Astrocyte (in vitro differentiated cells and primary cell): ENCODE data around the gene TNXB. TPM values are rescaled to one million over a fixed set of nuclear protein-coding genes. Genes with fewer than 3 reads are reported as not detected.

Experiments
- DNase-seq: peaks from one replicate; pipeline ENCODE4 v3.0.0-alpha.2; 2010; ENCODE audit warnings: low read depth
- FAIRE-seq: peaks from 2 replicates; lab custom pipeline; 2011; peaks lifted over from hg19 to GRCh38; lab: Jason Lieb, UNC
- H2AFZ ChIP-seq: 2 replicates; pipeline ENCODE4 v1.6.0; 2012; ENCODE audit warnings: low read depth, low read length, inconsistent platforms
- H3K27ac ChIP-seq: 2 replicates; pipeline ENCODE4 v1.5.1; 2011; ENCODE audit warnings: low read depth, low read length, inconsistent platforms
- H3K27me3 ChIP-seq: 2 replicates; pipeline ENCODE4 v1.6.0; 2011; ENCODE audit warnings: low read length, inconsistent platforms; ENCODE audit not compliant: insufficient read depth
- H3K36me3 ChIP-seq: 2 replicates; pipeline ENCODE4 v1.5.1; 2011; ENCODE audit warnings: low read length, inconsistent platforms; ENCODE audit not compliant: insufficient read depth
- H3K4me1 ChIP-seq: 2 replicates; pipeline ENCODE4 v1.5.1; 2011; ENCODE audit warnings: low read length, inconsistent platforms; ENCODE audit not compliant: insufficient read depth
- H3K4me2 ChIP-seq: 2 replicates; pipeline ENCODE4 v1.6.0; 2012; ENCODE audit warnings: low read length, inconsistent platforms
- H3K4me3 ChIP-seq: 2 replicates; pipeline ENCODE4 v1.5.1; 2011; ENCODE audit warnings: low read depth, mild to moderate bottlenecking, low read length, inconsistent platforms; ENCODE audit not compliant: insufficient read depth
- H3K79me2 ChIP-seq: 2 replicates; pipeline ENCODE4 v1.6.0; 2012; ENCODE audit warnings: mild to moderate bottlenecking, low read length, inconsistent platforms; ENCODE audit not compliant: insufficient read depth
- H3K9ac ChIP-seq: 2 replicates; pipeline ENCODE4 v1.6.0; 2012; ENCODE audit warnings: mild to moderate bottlenecking, low read length, inconsistent platforms
- H3K9me3 ChIP-seq: 2 replicates; pipeline ENCODE4 v1.5.1; 2012; ENCODE audit warnings: low read depth, mild to moderate bottlenecking, low read length, inconsistent platforms; ENCODE audit not compliant: insufficient read depth
- H4K20me1 ChIP-seq: 2 replicates; pipeline ENCODE4 v1.6.0; 2012; ENCODE audit warnings: low read length, inconsistent platforms; ENCODE audit not compliant: insufficient read depth
- H3K27ac Mint-ChIP-seq: one replicate; pipeline ENCODE4 v1.8.0; 2021; ENCODE audit warnings: mild to moderate bottlenecking, mixed read lengths; ENCODE audit not compliant: unreplicated experiment
- H3K27me3 Mint-ChIP-seq: one replicate; pipeline ENCODE4 v1.8.0; 2021; ENCODE audit warnings: low read depth, mixed read lengths; ENCODE audit not compliant: unreplicated experiment
- H3K36me3 Mint-ChIP-seq: one replicate; pipeline ENCODE4 v1.8.0; 2021; ENCODE audit warnings: low read depth, mixed read lengths; ENCODE audit not compliant: unreplicated experiment
- H3K4me1 Mint-ChIP-seq: one replicate; pipeline ENCODE4 v1.8.0; 2021; ENCODE audit warnings: low read depth, mixed read lengths; ENCODE audit not compliant: unreplicated experiment
- H3K4me3 Mint-ChIP-seq: one replicate; pipeline ENCODE4 v1.8.0; 2021; ENCODE audit warnings: mild to moderate bottlenecking, moderate library complexity, mixed read lengths; ENCODE audit not compliant: unreplicated experiment
- H3K9me3 Mint-ChIP-seq: one replicate; pipeline ENCODE4 v1.8.0; 2021; ENCODE audit warnings: mild to moderate bottlenecking, mixed read lengths; ENCODE audit not compliant: unreplicated experiment
- EZH2 ChIP-seq: IDR thresholded peaks from 2 replicates; pipeline ENCODE4 v1.6.1; 2012; ENCODE audit warnings: mild to moderate bottlenecking, low read length, inconsistent platforms; ENCODE audit not compliant: insufficient read depth
- total RNA-seq: library from RNA; stranded (reverse); gene quantifications from 2 replicates; pipeline ENCODE4 v1.2.1, GENCODE V29; 2021
- TF ChIP-seq, protein P1 (sequence below): IDR thresholded peaks from 2 replicates; pipeline ENCODE4 v1.5.1; 2011; ENCODE audit warnings: low read depth, mild to moderate bottlenecking, inconsistent platforms, low read length, moderate library complexity; ENCODE audit not compliant: insufficient read depth

The TNXB gene
- total RNA-seq, 1 donor from 2014 or later, result 2.3 TPM

GRCh38 chr6:32081168-32081990, 27.8 kb downstream of the TNXB start:
- Mint-ChIP-seq H3K9me3 (peaks cover 5% of the 10 kb centered on the region), H3K27ac (peak overlapping the region; percentile 50), H3K4me3 (peak overlapping the region; percentile 35), H3K4me1 (peaks cover 21% of the 10 kb centered on the region), H3K27me3 (peaks cover 62% of the 10 kb centered on the region), H3K36me3 (no peaks in the 10 kb centered on the region)
- Histone ChIP-seq H3K79me2 (no peaks in the 10 kb centered on the region), H3K4me1 (peaks cover 35% of the 10 kb centered on the region), H3K4me2 (peak overlapping the region; percentile 63), H3K27me3 (peaks cover 50% of the 10 kb centered on the region), H3K9ac (no peak overlapping the region), H3K36me3 (no peaks in the 10 kb centered on the region), H3K9me3 (no peaks in the 10 kb centered on the region), H3K27ac (no peak overlapping the region), H4K20me1 (peaks cover 29% of the 10 kb centered on the region), H3K4me3 (no peak overlapping the region), H2AFZ (no peak overlapping the region)
- FAIRE-seq (no peak), DNase-seq (peak; percentile 82)
- no peak for TF ChIP-seq EZH2
- TF ChIP-seq, protein P1, sequence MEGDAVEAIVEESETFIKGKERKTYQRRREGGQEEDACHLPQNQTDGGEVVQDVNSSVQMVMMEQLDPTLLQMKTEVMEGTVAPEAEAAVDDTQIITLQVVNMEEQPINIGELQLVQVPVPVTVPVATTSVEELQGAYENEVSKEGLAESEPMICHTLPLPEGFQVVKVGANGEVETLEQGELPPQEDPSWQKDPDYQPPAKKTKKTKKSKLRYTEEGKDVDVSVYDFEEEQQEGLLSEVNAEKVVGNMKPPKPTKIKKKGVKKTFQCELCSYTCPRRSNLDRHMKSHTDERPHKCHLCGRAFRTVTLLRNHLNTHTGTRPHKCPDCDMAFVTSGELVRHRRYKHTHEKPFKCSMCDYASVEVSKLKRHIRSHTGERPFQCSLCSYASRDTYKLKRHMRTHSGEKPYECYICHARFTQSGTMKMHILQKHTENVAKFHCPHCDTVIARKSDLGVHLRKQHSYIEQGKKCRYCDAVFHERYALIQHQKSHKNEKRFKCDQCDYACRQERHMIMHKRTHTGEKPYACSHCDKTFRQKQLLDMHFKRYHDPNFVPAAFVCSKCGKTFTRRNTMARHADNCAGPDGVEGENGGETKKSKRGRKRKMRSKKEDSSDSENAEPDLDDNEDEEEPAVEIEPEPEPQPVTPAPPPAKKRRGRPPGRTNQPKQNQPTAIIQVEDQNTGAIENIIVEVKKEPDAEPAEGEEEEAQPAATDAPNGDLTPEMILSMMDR, result no peak

DNA sequence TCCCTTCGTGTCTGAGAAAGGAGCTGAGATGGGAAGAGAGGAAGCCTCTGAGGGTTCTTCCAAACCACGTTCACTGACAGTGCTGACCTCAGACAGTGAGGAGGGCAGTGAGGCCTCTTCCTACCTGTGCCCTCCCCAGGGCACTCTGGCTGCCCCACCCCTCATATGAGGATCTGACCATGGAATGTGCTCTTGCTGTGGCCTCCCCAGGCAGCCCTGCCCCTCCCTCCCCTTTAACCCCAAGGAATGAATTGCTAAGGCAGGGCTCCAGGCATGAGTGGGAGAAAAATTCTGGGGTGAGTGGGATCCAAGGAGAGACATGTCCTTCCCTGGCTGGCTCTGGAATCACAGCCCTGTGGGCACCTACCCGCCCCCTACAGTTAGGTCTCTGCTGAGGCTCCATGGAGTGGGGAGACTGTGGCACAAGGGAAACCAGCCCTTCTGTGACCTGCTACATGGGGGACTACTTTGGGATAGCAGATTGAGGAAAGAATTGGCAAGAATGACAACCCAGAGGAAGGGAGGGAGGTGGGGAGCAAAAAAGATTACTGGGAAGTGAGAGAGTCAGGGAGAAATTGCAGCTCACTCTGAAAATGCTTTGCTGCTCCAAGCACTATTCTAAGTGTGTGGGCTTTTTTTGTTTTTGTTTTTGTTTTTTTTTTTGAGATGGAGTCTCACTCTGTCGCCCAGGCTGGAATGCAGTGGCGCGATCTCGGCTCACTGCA, 29.4 kb downstream of the TNXB start:
- Histone ChIP-seq H3K4me3 (no peak overlapping the region), H3K9ac (no peak overlapping the region), H3K9me3 (no peaks in the 10 kb centered on the region), H3K4me1 (peaks cover 43% of the 10 kb centered on the region), H3K79me2 (no peaks in the 10 kb centered on the region), H2AFZ (no peak overlapping the region), H4K20me1 (peaks cover 18% of the 10 kb centered on the region), H3K27me3 (peaks cover 36% of the 10 kb centered on the region), H3K27ac (no peak overlapping the region), H3K36me3 (no peaks in the 10 kb centered on the region), H3K4me2 (no peak overlapping the region)
- H3K27ac Mint-ChIP-seq, result no peak overlapping the region
- H3K27me3 Mint-ChIP-seq, result peaks cover 54% of the 10 kb centered on the region
- TF ChIP-seq, protein P1, result no peak
- no peak for TF ChIP-seq EZH2
- DNase-seq (no peak), FAIRE-seq (no peak)
- H3K4me3 Mint-ChIP-seq, result no peak overlapping the region
- peaks cover 7% of the 10 kb centered on the region for H3K9me3 Mint-ChIP-seq
- no peaks in the 10 kb centered on the region for H3K36me3 Mint-ChIP-seq
- H3K4me1 Mint-ChIP-seq, result peaks cover 38% of the 10 kb centered on the region
